Keratinocyte (primary cell): ENCODE measurements around the gene ADGRB3. TPM values are rescaled to one million over a fixed set of nuclear protein-coding genes. Genes with fewer than 3 reads are reported as not detected.

Experiments used
- DNase-seq: peaks from one replicate; pipeline ENCODE4 v3.0.0-alpha.2; 2011; ENCODE audit warnings: low read depth, missing footprints, low spot score
- FAIRE-seq: peaks from 2 replicates; lab custom pipeline; 2011; peaks lifted over from hg19 to GRCh38; lab: Jason Lieb, UNC
- H2AFZ ChIP-seq: 2 replicates; pipeline ENCODE4 v1.6.0; 2012; ENCODE audit warnings: low read length, control low read depth, inconsistent platforms; ENCODE audit not compliant: control insufficient read depth
- H3K27ac ChIP-seq: 2 replicates; pipeline ENCODE4 v1.5.1; 2011; ENCODE audit warnings: low read length; ENCODE audit not compliant: control insufficient read depth, insufficient read depth
- H3K27me3 ChIP-seq: 3 replicates; pipeline ENCODE4 v1.6.0; 2011; ENCODE audit warnings: low read length; ENCODE audit not compliant: control insufficient read depth, insufficient read depth; ENCODE audit errors: extremely low read depth
- H3K36me3 ChIP-seq, 2 experiments: 2 replicates in 1 of 2; 3 replicates in 1 of 2; pipeline ENCODE4 v1.5.1; 2011; ENCODE audit warnings: low read length in 2 of 2, mild to moderate bottlenecking in 1 of 2; ENCODE audit not compliant: control insufficient read depth in 2 of 2, insufficient read depth in 2 of 2; ENCODE audit errors: extremely low read depth in 1 of 2
- H3K4me1 ChIP-seq: 3 replicates; pipeline ENCODE4 v1.5.1; 2011; ENCODE audit warnings: low read length; ENCODE audit not compliant: control insufficient read depth, insufficient read depth; ENCODE audit errors: extremely low read depth
- H3K4me2 ChIP-seq: 3 replicates; pipeline ENCODE4 v1.6.0; 2011; ENCODE audit warnings: low read depth, low read length; ENCODE audit not compliant: control insufficient read depth, insufficient read depth; ENCODE audit errors: extremely low read depth
- H3K4me3 ChIP-seq, 3 experiments: fragments of 200-600 bp in 1 of 3; sonication (generic) in 1 of 3; 2 replicates in 2 of 3; 3 replicates in 1 of 3; pipeline ENCODE4 v1.5.1; 2011 to 2016; ENCODE audit warnings: low read length in 3 of 3, mild to moderate bottlenecking in 3 of 3, control low read depth in 2 of 3, inconsistent platforms in 1 of 3, low read depth in 1 of 3, mixed read lengths in 1 of 3, mixed run types in 1 of 3, moderate library complexity in 1 of 3; ENCODE audit not compliant: control insufficient read depth in 2 of 3, insufficient read depth in 2 of 3; ENCODE audit errors: extremely low read depth in 1 of 3
- H3K79me2 ChIP-seq: 2 replicates; pipeline ENCODE4 v1.6.0; 2012; ENCODE audit warnings: low read length; ENCODE audit not compliant: control insufficient read depth, insufficient read depth
- H3K9ac ChIP-seq: 3 replicates; pipeline ENCODE4 v1.6.0; 2011; ENCODE audit warnings: low read length; ENCODE audit not compliant: control insufficient read depth, insufficient read depth; ENCODE audit errors: extremely low read depth
- H3K9me1 ChIP-seq: 3 replicates; pipeline ENCODE4 v1.6.0; 2011; ENCODE audit warnings: low read length; ENCODE audit not compliant: control insufficient read depth, insufficient read depth; ENCODE audit errors: extremely low read depth
- H3K9me3 ChIP-seq: 2 replicates; pipeline ENCODE4 v1.5.1; 2012; ENCODE audit warnings: low read depth, low read length; ENCODE audit not compliant: control insufficient read depth
- H4K20me1 ChIP-seq: 3 replicates; pipeline ENCODE4 v1.6.0; 2011; ENCODE audit warnings: low read length; ENCODE audit not compliant: control insufficient read depth, insufficient read depth; ENCODE audit errors: extremely low read depth
- CTCF ChIP-seq, 3 experiments: IDR thresholded peaks in 1 of 3; conservative IDR thresholded peaks in 1 of 3; optimal IDR thresholded peaks in 1 of 3; 2 replicates in 2 of 3; 3 replicates in 1 of 3; pipeline versions ENCODE3 to v1.5.1; 2011; ENCODE audit warnings: low read length in 3 of 3, mild to moderate bottlenecking in 3 of 3, moderate library complexity in 2 of 3, control low read depth in 1 of 3, inconsistent platforms in 1 of 3; ENCODE audit not compliant: insufficient read depth in 2 of 3; ENCODE audit errors: extremely low read depth in 1 of 3
- EZH2 ChIP-seq: IDR thresholded peaks from one replicate; pipeline ENCODE4 v1.6.1; 2012; ENCODE audit warnings: inconsistent platforms, mild to moderate bottlenecking, low read length, moderate library complexity
- dilution Hi-C: fragments of 300-500 bp; cut with MboI; formaldehyde crosslinking; loops from one replicate; pipeline ENCODE4 v1.7.0; 2020; ENCODE audit warnings: low sequenced_read_pairs; ENCODE audit not compliant: extremely low pct_ligation_motif_present
- polyA plus RNA-seq, 5 experiments: library from polyadenylated mRNA; depleted of rRNA in 3 of 5; stranded (reverse) in 3 of 5; stranded (forward) in 1 of 5; unstranded in 1 of 5; fragments of >200 nt; gene quantifications; 1 replicate in 1 of 5; 2 replicates in 3 of 5; 3 replicates in 1 of 5; pipeline versions ENCODE4 v1.2.1 to v1.2.3, GENCODE V29; 2011 to 2012; ENCODE audit warnings: missing spikeins in 2 of 5, low read depth in 1 of 5, low replicate concordance in 1 of 5

Gene ADGRB3
- polyA plus RNA-seq, 1 donor (not counting 4 experiments of a cell fraction or from before 2014, with no cell fraction given): not detected

- TF ChIP-seq CTCF (optimal IDR thresholded peaks at IDR 0.05 in 1 of 3, IDR thresholded peaks at IDR 0.05 in 1 of 3, conservative IDR thresholded peaks at IDR 0.05 in 1 of 3; ENCODE audit: extremely low read depth in 1 of 3, insufficient read depth in 2 of 3, low read length in 3 of 3): no peak
- no peak for TF ChIP-seq EZH2
- Histone ChIP-seq H3K9ac (no peak overlapping the region), H3K36me3 (no peaks in the 10 kb centered on the region), H3K9me3 (no peaks in the 10 kb centered on the region), H2AFZ (no peak overlapping the region), H3K4me3 (no peak overlapping the region), H3K27me3 (no peaks in the 10 kb centered on the region), H3K27ac (no peak overlapping the region), H3K79me2 (no peaks in the 10 kb centered on the region), H3K9me1 (no peaks in the 10 kb centered on the region), H4K20me1 (no peaks in the 10 kb centered on the region), H3K4me2 (no peak overlapping the region), H3K4me1 (no peaks in the 10 kb centered on the region)
- dilution Hi-C loops: no loop called here
- DNase-seq (no peak), FAIRE-seq (no peak)
These were observed 66.1 kb downstream of the ADGRB3 start for GRCh38 chr6:68701159-68701558.

- DNase-seq (no peak), FAIRE-seq (no peak)
- no peaks in the 10 kb centered on the region for H3K79me2 ChIP-seq
- dilution Hi-C loops: no loop called here
- H3K4me1 ChIP-seq: no peaks in the 10 kb centered on the region
- H3K36me3 ChIP-seq: no peaks in the 10 kb centered on the region
- H3K4me2 ChIP-seq: no peak overlapping the region
- H4K20me1 ChIP-seq: no peaks in the 10 kb centered on the region
- no peaks in the 10 kb centered on the region for H3K9me1 ChIP-seq
- no peak for TF ChIP-seq EZH2
- TF ChIP-seq CTCF (optimal IDR thresholded peaks at IDR 0.05 in 1 of 3, IDR thresholded peaks at IDR 0.05 in 1 of 3, conservative IDR thresholded peaks at IDR 0.05 in 1 of 3; ENCODE audit: extremely low read depth in 1 of 3, insufficient read depth in 2 of 3, low read length in 3 of 3): no peak
- no peaks in the 10 kb centered on the region for H3K9me3 ChIP-seq
- H3K27ac ChIP-seq: no peak overlapping the region
- no peak overlapping the region for H2AFZ ChIP-seq
- H3K9ac ChIP-seq: no peak overlapping the region
- H3K4me3 ChIP-seq: no peak overlapping the region
- no peaks in the 10 kb centered on the region for H3K27me3 ChIP-seq
These were observed 69.4 kb downstream of the ADGRB3 start for GRCh38 chr6:68704485-68704884.
